GM18508 (cell line): ENCODE measurements around the gene JAKMIP1.
"Not testable (repeated sequence)": the region's sequence is repeated elsewhere in the genome, so short reads cannot be mapped to it uniquely, and the experiment has no call there.

Source experiments
- ATAC-seq: cut with Tn5 transposase; IDR thresholded peaks from one replicate; pipeline ENCODE4 v1.9.1; 2021; ENCODE audit warnings: moderate number of reproducible peaks; ENCODE audit not compliant: insufficient read depth, unreplicated experiment

Gene JAKMIP1

GRCh38 chr4:6024313-6024960 lies 175.9 kb downstream of the JAKMIP1 start:
- ATAC-seq: no peak

GRCh38 chr4:6023731-6024130 lies 176.6 kb downstream of the JAKMIP1 start:
- no peak for ATAC-seq

- no peak for ATAC-seq
Observed at GRCh38 chr4:6022607-6023288, 177.6 kb downstream of the JAKMIP1 start.

GRCh38 chr4:6021831-6022606 lies 178.3 kb downstream of the JAKMIP1 start:
- no peak for ATAC-seq

GRCh38 chr4:6020613-6021012 lies 179.7 kb downstream of the JAKMIP1 start:
- no peak for ATAC-seq

GRCh38 chr4:6019316-6020263 lies 180.8 kb downstream of the JAKMIP1 start:
- no peak for ATAC-seq

GRCh38 chr4:6018331-6018730 lies 182.0 kb downstream of the JAKMIP1 start, which contains the start of gene C4orf50:
C4orf50 (minus strand) TSS chr4:6018431.
- no peak for ATAC-seq

GRCh38 chr4:6017800-6018199 lies 182.5 kb downstream of the JAKMIP1 start:
- ATAC-seq: no peak

GRCh38 chr4:6017030-6017429 lies 183.3 kb downstream of the JAKMIP1 start:
- ATAC-seq: no peak

- no peak for ATAC-seq
Observed at GRCh38 chr4:6013564-6013963, 186.8 kb downstream of the JAKMIP1 start.

- ATAC-seq: no peak
Observed at GRCh38 chr4:6012200-6012599, 188.1 kb downstream of the JAKMIP1 start.

GRCh38 chr4:6011686-6012085 lies 188.7 kb downstream of the JAKMIP1 start:
- ATAC-seq: no peak

GRCh38 chr4:6011271-6011671 lies 189.1 kb downstream of the JAKMIP1 start:
- ATAC-seq: no peak

GRCh38 chr4:6010789-6011188 lies 189.6 kb downstream of the JAKMIP1 start:
- ATAC-seq: no peak

GRCh38 chr4:6009452-6009851 lies 190.9 kb downstream of the JAKMIP1 start:
- no peak for ATAC-seq

- no peak for ATAC-seq
Observed at GRCh38 chr4:6008766-6009385, 191.5 kb downstream of the JAKMIP1 start.

- ATAC-seq: no peak
Observed at GRCh38 chr4:6008092-6008551, 192.2 kb downstream of the JAKMIP1 start.

GRCh38 chr4:6005175-6005574 lies 195.2 kb downstream of the JAKMIP1 start:
- no peak for ATAC-seq

GRCh38 chr4:6003485-6003884 lies 196.9 kb downstream of the JAKMIP1 start:
- ATAC-seq: not testable (repeated sequence)

- no peak for ATAC-seq
Observed at GRCh38 chr4:6002926-6003325, 197.4 kb downstream of the JAKMIP1 start.
